Endothelial cell of umbilical vein (primary cell): ENCODE results near the gene PAX5. TPM values are rescaled to one million over a fixed set of nuclear protein-coding genes. Genes with fewer than 3 reads are reported as not detected.

ENCODE experiments used
- BruUV-seq: library from RNA; stranded (reverse); fragments of 400-500 nt; replicated peaks from 2 replicates; lab custom pipeline; 2021; lab: Mats Ljungman, UMichigan
- CTCF ChIA-PET: fragments of 300-600, 350-600 bp; sonication (Branson Sonifier 250); formaldehyde crosslinking; loops from one replicate; lab custom pipeline; 2021; ENCODE audit warnings: antibody characterized with exemption, inconsistent platforms; lab: Charles Lee
- POLR2A ChIA-PET: fragments of 300-600, 350-600 bp; sonication (Branson Sonifier 250); formaldehyde crosslinking; loops from one replicate; lab custom pipeline; 2021; ENCODE audit warnings: antibody characterized with exemption, inconsistent platforms; lab: Charles Lee
- DNase-seq: peaks from one replicate; pipeline ENCODE4 v3.0.0-alpha.2; 2011; ENCODE audit warnings: low read depth, low spot score
- FAIRE-seq: peaks from 2 replicates; lab custom pipeline; 2011; peaks lifted over from hg19 to GRCh38; lab: Jason Lieb, UNC
- H2AFZ ChIP-seq: 2 replicates; pipeline ENCODE4 v1.6.0; 2012; ENCODE audit warnings: low read depth, low read length, control low read depth, inconsistent platforms
- H3K27ac ChIP-seq: 2 replicates; pipeline ENCODE4 v1.5.1; 2011; ENCODE audit warnings: low read depth, mild to moderate bottlenecking, control low read depth, low read length, moderate library complexity; ENCODE audit not compliant: insufficient read depth
- H3K27me3 ChIP-seq, 2 experiments: 2 replicates each; pipeline versions ENCODE4 v1.6.0 to v1.6.1; 2011; ENCODE audit warnings: low read length in 2 of 2, mixed read lengths in 1 of 2; ENCODE audit not compliant: control insufficient read depth in 2 of 2, insufficient read depth in 2 of 2
- H3K36me3 ChIP-seq, 2 experiments: 2 replicates in 1 of 2; 3 replicates in 1 of 2; pipeline ENCODE4 v1.5.1; 2011; ENCODE audit warnings: low read length in 2 of 2, mild to moderate bottlenecking in 1 of 2, moderate library complexity in 1 of 2; ENCODE audit not compliant: control insufficient read depth in 2 of 2, insufficient read depth in 2 of 2; ENCODE audit errors: extremely low read depth in 1 of 2
- H3K4me1 ChIP-seq: 3 replicates; pipeline ENCODE4 v1.5.1; 2011; ENCODE audit warnings: mild to moderate bottlenecking, low read length; ENCODE audit not compliant: control insufficient read depth, insufficient read depth; ENCODE audit errors: extremely low read depth
- H3K4me2 ChIP-seq: 2 replicates; pipeline ENCODE4 v1.6.1; 2011; ENCODE audit warnings: low read length, control low read depth, mixed read lengths; ENCODE audit not compliant: insufficient read depth
- H3K4me3 ChIP-seq, 3 experiments: fragments of 200-600 bp in 1 of 3; sonication (generic), shearing (Covaris generic) in 1 of 3; replicated peaks in 1 of 3; 2 replicates each; pipeline ENCODE4 v1.5.1; 2011 to 2016; ENCODE audit warnings: control low read depth in 3 of 3, low read length in 3 of 3, mild to moderate bottlenecking in 2 of 3, inconsistent platforms in 1 of 3, low read depth in 1 of 3, moderate library complexity in 1 of 3; ENCODE audit not compliant: insufficient read depth in 1 of 3
- H3K79me2 ChIP-seq: 2 replicates; pipeline ENCODE4 v1.6.0; 2012; ENCODE audit warnings: low read length, inconsistent platforms; ENCODE audit not compliant: control insufficient read depth, insufficient read depth
- H3K9ac ChIP-seq: replicated peaks from 2 replicates; pipeline ENCODE3; 2011; ENCODE audit warnings: low read length, control low read depth; ENCODE audit not compliant: insufficient read depth; ENCODE audit errors: extremely low read depth
- H3K9me1 ChIP-seq: replicated peaks from 3 replicates; pipeline ENCODE4 v1.6.0; 2011; ENCODE audit warnings: mild to moderate bottlenecking, low read length; ENCODE audit not compliant: control insufficient read depth, insufficient read depth; ENCODE audit errors: extremely low read depth
- H3K9me3 ChIP-seq: replicated peaks from 2 replicates; pipeline ENCODE4 v1.5.1; 2012; ENCODE audit warnings: low read length, inconsistent platforms; ENCODE audit not compliant: control insufficient read depth, insufficient read depth
- H4K20me1 ChIP-seq: replicated peaks from 2 replicates; pipeline ENCODE3; 2011; ENCODE audit warnings: mild to moderate bottlenecking, low read length; ENCODE audit not compliant: control insufficient read depth, insufficient read depth; ENCODE audit errors: extremely low read depth
- FOS ChIP-seq: IDR thresholded peaks from 2 replicates; pipeline ENCODE4 v1.6.1; 2011; ENCODE audit warnings: mild to moderate bottlenecking, low read length, moderate library complexity, borderline replicate concordance; ENCODE audit not compliant: insufficient read depth
- GATA2 ChIP-seq: IDR thresholded peaks from 2 replicates; pipeline ENCODE4 v1.7.0; 2011; ENCODE audit warnings: low read depth, mild to moderate bottlenecking, moderate library complexity, mixed read lengths, low read length; ENCODE audit not compliant: insufficient read length, insufficient read depth
- MYC ChIP-seq: IDR thresholded peaks from one replicate; pipeline ENCODE4 v1.6.1; 2011; ENCODE audit warnings: mild to moderate bottlenecking, low read depth, low read length
- POLR2A ChIP-seq: IDR thresholded peaks from 2 replicates; pipeline ENCODE4 v1.6.1; 2012; ENCODE audit warnings: low read depth, mild to moderate bottlenecking, control low read depth, low read length
- POLR2AphosphoS5 ChIP-seq: IDR thresholded peaks from 2 replicates; pipeline ENCODE4 v1.6.1; 2012; ENCODE audit warnings: low read depth, mild to moderate bottlenecking, control low read depth, low read length, moderate library complexity; ENCODE audit not compliant: insufficient read depth
- dilution Hi-C: fragments of 300-500 bp; cut with MboI; formaldehyde crosslinking; loops from one replicate; pipeline ENCODE4 v1.15.0; 2019; ENCODE audit warnings: low sequenced_read_pairs; ENCODE audit not compliant: extremely low pct_ligation_motif_present
- intact Hi-C: fragments of 100-400 bp; cut with micrococcal nuclease; formaldehyde crosslinking; loops from one replicate; pipeline ENCODE4 v1.10.0; 2022
- polyA plus RNA-seq, 4 experiments: library from polyadenylated mRNA; depleted of rRNA in 3 of 4; stranded (reverse) in 3 of 4; unstranded in 1 of 4; fragments of >200 nt; gene quantifications; 2 replicates each; pipeline versions ENCODE4 v1.2.1 to v1.2.3, GENCODE V29; 2011 to 2012; ENCODE audit warnings: missing spikeins in 1 of 4
- total RNA-seq: library from RNA; stranded (reverse); gene quantifications from 2 replicates; pipeline ENCODE4 v1.2.3, GENCODE V29; 2021
- TF ChIP-seq, protein P1 (sequence below), 2 donors: IDR thresholded peaks; 1 replicate in 1 of 2; 2 replicates in 1 of 2; pipeline ENCODE4 v1.5.1; 2011; ENCODE audit warnings: low read length in 2 of 2, mild to moderate bottlenecking in 2 of 2, moderate library complexity in 2 of 2, control low read depth in 1 of 2, inconsistent platforms in 1 of 2, low read depth in 1 of 2; ENCODE audit not compliant: insufficient read depth in 1 of 2; ENCODE audit errors: extremely low read depth in 1 of 2
- TF ChIP-seq, protein P2 (sequence below): IDR thresholded peaks from 2 replicates; pipeline ENCODE4 v1.6.1; 2011; ENCODE audit not compliant: insufficient read depth, insufficient read length

The PAX5 gene
- total and polyA plus RNA-seq, 2 donors (not counting 3 experiments of a cell fraction or from before 2014, with no cell fraction given), result not detected

DNA sequence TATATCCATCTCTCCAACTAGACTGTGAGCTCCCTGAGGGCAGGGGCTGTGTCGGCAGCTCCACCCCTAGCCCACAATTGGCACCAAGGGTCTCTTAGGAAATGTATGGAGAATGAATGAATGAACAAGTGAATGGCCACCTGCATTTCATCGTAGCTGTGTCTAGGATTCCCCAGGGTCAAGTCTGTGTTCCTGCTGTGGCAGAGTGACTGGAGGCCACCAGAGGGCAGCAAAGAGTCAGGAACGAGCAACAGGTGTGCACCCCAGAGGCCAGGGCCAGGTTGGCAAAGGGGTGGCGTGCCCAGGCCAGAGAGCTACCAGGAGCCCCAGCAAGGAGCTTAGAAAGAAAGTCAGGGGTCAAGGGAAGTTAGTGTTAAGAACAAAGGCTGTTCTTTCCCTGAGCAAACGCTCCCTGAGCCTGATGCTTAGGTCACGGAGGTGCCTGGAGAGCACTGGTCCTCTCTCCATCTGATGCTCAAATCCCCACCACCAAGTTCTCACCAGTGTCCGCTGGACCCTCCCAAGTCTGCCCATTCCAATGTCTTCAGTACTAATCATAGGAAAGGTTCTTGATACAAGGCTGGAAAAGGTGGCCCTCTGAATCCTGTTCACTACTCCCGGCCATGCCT is 160.7 kb downstream of the PAX5 start:
- H3K9me3 ChIP-seq, result no peaks in the 10 kb centered on the region
- TF ChIP-seq, protein P1, sequence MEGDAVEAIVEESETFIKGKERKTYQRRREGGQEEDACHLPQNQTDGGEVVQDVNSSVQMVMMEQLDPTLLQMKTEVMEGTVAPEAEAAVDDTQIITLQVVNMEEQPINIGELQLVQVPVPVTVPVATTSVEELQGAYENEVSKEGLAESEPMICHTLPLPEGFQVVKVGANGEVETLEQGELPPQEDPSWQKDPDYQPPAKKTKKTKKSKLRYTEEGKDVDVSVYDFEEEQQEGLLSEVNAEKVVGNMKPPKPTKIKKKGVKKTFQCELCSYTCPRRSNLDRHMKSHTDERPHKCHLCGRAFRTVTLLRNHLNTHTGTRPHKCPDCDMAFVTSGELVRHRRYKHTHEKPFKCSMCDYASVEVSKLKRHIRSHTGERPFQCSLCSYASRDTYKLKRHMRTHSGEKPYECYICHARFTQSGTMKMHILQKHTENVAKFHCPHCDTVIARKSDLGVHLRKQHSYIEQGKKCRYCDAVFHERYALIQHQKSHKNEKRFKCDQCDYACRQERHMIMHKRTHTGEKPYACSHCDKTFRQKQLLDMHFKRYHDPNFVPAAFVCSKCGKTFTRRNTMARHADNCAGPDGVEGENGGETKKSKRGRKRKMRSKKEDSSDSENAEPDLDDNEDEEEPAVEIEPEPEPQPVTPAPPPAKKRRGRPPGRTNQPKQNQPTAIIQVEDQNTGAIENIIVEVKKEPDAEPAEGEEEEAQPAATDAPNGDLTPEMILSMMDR (IDR thresholded peaks at IDR 0.05; ENCODE audit: extremely low read depth in 1 of 2, insufficient read depth in 1 of 2, low read depth in 1 of 2, low read length in 2 of 2), result peak; percentile 80 to 90
- TF ChIP-seq GATA2 (no peak), POLR2A (no peak), MYC (no peak), POLR2AphosphoS5 (no peak), FOS (no peak)
- TF ChIP-seq, protein P2, sequence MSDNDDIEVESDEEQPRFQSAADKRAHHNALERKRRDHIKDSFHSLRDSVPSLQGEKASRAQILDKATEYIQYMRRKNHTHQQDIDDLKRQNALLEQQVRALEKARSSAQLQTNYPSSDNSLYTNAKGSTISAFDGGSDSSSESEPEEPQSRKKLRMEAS, result no peak
- H3K27ac ChIP-seq, result no peak overlapping the region
- H3K4me1 ChIP-seq, result no peaks in the 10 kb centered on the region
- no TSS peak for BruUV-seq
- POLR2A ChIA-PET, result no interaction called here
- intact Hi-C loops, result loop anchor here (1.0 to 5.0 kb wide), 3 partner anchors 118 to 459 kb away; no protein-coding TSS in a partner anchor
- H2AFZ ChIP-seq, result no peak overlapping the region
- no peak overlapping the region for H3K4me2 ChIP-seq
- no peaks in the 10 kb centered on the region for H3K79me2 ChIP-seq
- H4K20me1 ChIP-seq, result no peaks in the 10 kb centered on the region
- no peak overlapping the region for H3K4me3 ChIP-seq
- DNase-seq (peak; percentile 43), FAIRE-seq (peak; percentile 71)
- H3K9me1 ChIP-seq, result no peaks in the 10 kb centered on the region
- no peak overlapping the region for H3K9ac ChIP-seq
- H3K27me3 ChIP-seq, result peaks cover 4 to 16% of the 10 kb centered on the region in 2 experiments
- CTCF ChIA-PET, result interaction anchor here (0.5 to 6.4 kb wide), 46 partner anchors 9 to 590 kb away, joined by 3 to 81 read pairs (median 4); no protein-coding TSS in a partner anchor
- H3K36me3 ChIP-seq, result no peaks in the 10 kb centered on the region
- dilution Hi-C loops, result no loop called here
